HCEC 1CT (cell line): ENCODE measurements around the gene PLCB1.

ENCODE experiments used
- DNase-seq: peaks from one replicate; pipeline ENCODE4 v3.0.0-alpha.2; 2017

PLCB1 gene

GRCh38 chr20:8248051-8248450 is 116.0 kb downstream of the PLCB1 start:
- no peak for DNase-seq

DNA sequence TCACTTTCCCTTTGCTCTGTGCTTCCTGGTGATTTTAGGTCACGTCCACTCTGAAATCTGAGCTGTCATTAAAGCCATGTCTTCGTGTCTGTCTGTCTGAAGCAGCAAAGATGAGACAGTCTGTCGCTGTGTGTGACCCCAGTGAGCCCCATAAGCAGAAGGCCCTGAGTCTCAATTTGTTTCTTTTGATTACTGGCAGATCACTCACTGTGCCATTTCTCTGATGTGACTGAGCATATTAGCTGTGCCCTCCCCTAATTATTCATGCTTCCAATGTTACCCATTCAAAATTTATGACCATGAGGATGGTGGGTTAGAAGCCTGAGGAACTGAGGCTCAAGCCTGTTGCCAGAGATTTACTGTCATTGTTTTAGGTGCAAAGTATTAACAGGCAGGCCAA is 117.6 kb downstream of the PLCB1 start:
- no peak for DNase-seq

DNA sequence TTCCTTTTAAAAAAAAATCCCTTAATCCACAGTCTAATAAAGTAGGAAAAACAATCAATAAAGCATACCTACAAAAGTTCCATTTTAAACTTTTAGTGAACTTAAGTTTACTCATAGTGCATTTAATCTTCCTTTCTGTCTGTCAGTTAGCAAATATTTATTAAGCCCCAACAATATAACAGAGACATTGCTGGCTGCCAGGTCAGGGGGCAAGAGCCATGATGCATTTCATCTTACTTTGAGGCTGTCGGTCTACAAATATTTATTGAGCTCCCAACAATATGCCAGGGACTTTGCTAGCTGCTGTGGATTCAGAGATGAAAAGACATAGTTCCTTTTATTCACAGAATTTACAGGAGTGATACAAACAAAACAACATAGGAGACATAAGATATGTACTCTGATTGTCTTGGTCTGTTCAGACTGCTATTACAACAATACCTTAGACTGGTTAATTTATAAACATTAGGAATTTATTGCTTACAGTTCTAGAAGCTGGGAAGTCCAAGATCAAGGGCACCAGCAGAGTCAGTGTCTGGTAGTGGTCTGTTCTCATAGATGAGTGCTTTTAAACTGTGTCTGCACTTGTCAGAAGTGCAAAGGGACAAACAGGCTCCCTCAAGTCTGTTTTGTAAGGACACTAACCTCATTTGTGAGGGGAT is 118.6 kb downstream of the PLCB1 start:
- DNase-seq, result no peak

GRCh38 chr20:8251201-8251575 is 119.1 kb downstream of the PLCB1 start:
- DNase-seq, result no peak

GRCh38 chr20:8254911-8255582 is 123.0 kb downstream of the PLCB1 start:
- peak; percentile 73 for DNase-seq

DNA sequence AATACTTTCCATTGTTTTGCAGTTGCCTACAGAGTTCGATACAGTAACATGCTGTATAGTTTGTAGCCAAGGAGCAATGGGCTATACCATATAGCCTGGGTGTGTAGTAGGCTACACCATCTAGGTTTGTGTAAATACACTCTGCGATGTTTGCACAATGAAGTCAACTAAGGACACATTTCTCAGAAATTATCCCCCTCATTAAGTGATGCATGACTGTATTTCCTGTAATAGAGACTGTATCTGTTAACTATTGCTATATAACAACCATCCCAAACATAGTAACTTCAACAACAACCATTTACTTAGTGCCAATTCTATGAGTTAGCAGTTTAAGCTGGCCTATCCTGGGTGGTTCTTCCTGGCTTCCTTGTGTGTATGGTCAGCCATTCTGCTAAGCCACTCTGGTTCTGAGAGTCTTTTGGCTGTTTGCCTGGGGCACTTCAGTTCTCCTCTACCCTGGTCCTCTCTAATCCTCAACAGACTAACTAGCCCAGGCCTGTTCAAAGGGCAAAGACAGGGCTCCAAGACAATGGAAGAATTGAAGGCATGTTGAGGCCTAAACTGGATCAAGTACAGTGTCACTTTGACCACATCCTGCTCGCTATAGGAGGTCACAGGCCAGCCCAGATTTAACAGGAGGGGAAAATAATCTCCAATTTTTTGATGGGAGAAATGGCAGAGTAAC is 124.0 kb downstream of the PLCB1 start:
- DNase-seq, result no peak

GRCh38 chr20:8260837-8261251 is 128.8 kb downstream of the PLCB1 start:
- no peak for DNase-seq

GRCh38 chr20:8262721-8263120 is 130.7 kb downstream of the PLCB1 start:
- no peak for DNase-seq

DNA sequence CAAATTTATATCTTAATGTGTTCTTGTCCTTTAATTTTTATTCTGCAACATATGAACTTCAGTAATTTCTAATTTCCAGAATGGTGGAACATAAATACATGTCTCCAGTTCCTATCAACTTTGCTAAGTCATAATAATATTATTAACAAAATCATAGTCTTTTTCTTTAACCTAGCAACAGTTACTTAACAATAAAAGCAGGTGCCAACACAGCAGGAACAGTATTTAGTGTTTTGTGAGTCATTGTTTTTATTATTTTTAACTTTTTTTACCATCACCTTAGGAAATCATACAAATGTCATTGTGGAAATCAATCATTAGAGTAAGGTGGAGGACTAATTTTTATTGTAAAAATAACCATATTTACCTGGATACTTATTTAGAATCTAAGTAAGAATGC is 133.5 kb downstream of the PLCB1 start:
- DNase-seq, result no peak

GRCh38 chr20:8267009-8267408 is 134.9 kb downstream of the PLCB1 start:
- DNase-seq, result no peak

DNA sequence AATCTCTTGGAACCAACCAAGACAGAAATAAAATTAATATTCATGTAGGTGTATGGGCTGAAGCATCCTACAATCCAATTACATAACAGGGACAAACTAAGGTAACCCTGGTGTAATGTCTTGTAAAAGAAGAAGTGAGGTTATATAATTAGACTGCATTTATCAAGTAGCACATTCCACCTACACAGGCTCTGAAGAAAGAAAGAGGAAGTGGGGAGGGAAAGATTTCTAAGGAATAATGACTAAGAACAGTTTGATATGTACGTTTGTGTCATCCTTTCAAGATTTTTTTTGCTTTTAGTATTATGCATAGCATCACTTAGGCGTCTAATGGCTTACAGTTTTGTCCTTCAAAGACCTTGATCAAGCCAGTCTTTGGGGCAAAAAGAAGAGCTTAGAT is 139.7 kb downstream of the PLCB1 start:
- DNase-seq, result peak; percentile 16

- DNase-seq, result no peak
Observed at GRCh38 chr20:8272766-8273165, 140.7 kb downstream of the PLCB1 start.

DNA sequence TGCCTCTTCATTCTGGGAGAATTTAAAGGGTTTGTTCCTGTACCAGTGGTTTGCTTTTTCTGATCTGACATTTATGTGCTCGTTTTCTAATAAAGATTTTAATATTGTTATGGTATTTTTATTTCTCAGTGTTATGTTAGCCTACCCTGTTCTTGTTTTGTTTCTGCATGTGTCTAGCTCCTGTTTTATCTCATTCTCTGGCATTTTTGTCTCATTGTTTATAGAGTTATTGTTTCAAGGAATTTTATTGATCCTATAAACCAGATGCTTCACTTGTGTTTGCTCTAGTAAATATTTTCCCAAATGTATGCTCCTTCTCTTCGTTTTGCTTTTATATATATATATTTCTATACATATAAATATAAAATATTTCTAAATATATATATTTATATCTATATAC is 152.8 kb downstream of the PLCB1 start:
- DNase-seq, result no peak

- DNase-seq, result no peak
Observed at GRCh38 chr20:8287340-8287739, 155.3 kb downstream of the PLCB1 start.

DNA sequence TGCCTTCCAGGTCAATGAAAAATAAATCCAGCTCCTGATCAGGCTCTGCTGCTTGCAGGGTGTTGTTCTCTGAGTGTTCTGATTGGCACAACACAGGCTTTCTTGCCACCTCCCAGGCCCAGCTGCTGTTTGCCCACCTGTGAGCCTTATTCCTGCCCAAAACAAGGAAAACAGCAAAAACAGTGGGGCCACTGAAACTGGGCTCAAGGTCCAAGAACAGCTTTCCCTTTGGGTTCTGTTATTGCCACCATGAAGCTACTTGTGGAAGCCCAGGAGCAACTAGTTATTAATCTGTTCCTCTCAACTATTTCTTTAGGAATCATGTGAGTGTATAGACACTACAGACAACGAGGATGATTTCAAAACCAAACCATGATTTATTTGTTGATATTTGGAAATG is 159.1 kb downstream of the PLCB1 start:
- no peak for DNase-seq

DNA sequence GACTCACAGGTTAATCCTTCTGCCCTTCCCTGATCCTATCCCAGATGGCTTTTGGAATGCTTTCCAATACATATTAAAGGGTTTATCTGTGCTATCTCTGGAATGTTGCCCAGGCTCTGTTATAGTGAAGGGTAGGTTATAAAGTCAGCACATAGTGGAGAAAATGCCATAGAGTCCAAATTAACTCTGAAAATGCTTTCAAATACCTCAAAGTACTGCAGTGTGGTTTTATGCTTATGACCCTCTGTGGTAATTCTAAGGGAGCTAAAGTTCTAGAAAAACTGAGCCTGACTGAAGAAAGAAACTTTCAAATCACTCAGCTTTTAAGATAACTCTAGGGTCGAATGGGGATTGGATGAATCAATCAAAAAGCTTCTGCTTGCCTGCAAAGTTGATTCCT is 159.8 kb downstream of the PLCB1 start:
- peak; percentile 68 for DNase-seq

GRCh38 chr20:8292793-8293192 is 160.7 kb downstream of the PLCB1 start:
- DNase-seq, result no peak

DNA sequence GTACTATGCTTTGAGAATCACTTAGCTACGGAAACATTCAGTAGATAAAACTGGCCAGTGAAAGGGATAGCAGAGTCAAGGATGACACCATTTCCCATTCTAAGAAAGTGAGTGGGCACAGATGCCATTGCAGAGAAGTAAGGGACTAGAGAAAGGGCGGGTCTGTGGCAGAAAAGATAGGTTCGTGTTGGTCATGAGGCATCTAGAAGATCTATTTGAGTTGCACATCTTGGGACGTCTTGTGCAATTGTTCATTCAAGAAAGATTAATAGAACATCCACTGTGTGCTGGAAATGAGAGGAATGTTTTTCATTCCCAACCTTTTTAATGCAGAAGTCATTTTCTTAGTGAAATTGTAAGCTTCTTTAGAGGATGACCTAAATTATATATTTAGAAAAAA is 161.7 kb downstream of the PLCB1 start:
- DNase-seq, result no peak

- DNase-seq, result no peak
Observed at GRCh38 chr20:8296536-8296935, 164.5 kb downstream of the PLCB1 start.

- no peak for DNase-seq
Observed at GRCh38 chr20:8298426-8299043, 166.5 kb downstream of the PLCB1 start.

DNA sequence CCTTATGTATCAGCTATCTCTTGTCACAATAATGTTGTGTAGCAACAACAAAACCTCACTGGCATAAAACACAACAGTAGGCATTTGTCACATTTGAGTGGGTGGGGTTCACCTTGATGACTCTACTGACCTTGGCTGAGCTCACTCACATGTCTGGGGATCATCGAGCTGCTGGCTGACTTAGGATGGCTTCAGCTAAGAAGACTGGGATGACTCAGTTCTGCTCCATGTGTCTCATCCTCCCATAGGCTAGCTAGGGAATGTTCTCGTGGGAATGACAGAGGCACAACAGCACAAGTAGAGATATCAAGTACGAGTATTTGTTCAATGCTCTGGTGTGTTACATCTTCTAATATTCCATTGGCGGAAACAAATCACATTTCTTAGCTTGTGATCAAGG is 167.9 kb downstream of the PLCB1 start:
- DNase-seq, result peak; percentile 56

- no peak for DNase-seq
Observed at GRCh38 chr20:8301655-8302054, 169.6 kb downstream of the PLCB1 start.

DNA sequence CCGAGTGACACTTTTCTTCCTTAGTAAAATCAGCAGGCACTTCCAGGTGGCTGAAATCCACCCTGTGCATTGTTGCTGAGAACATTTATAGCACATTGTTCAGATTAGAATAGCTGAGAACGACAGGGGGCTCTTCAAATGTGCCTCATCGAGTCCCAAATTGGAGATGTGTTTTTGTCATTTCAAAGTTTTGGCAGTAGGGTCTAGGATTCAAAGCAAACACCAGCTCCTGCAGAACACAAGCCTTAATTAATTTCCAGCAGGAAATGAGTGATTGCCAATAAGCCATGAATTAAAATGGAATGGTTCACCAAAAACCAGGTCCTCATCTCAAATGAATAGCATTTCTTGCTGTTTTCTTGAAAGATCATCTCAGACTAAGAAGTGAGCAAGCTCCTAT is 171.6 kb downstream of the PLCB1 start:
- no peak for DNase-seq
